Parathyroid adenoma (tissue), 2 donors: ENCODE measurements around the gene TNS4.

Experiments used
- H2AFZ ChIP-seq: fragments of 300-600 bp; sonication (generic); one replicate; pipeline ENCODE4 v1.7.0; 2017; ENCODE audit warnings: antibody characterized with exemption, mild to moderate bottlenecking
- H3K27ac ChIP-seq: fragments of 300-600 bp; sonication (generic); one replicate; pipeline ENCODE4 v1.7.0; 2017
- H3K27me3 ChIP-seq: fragments of 300-600 bp; sonication (generic); one replicate; pipeline ENCODE4 v1.7.0; 2017; ENCODE audit warnings: low read length; ENCODE audit not compliant: control insufficient read depth, insufficient read depth
- H3K36me3 ChIP-seq: fragments of 300-600 bp; sonication (generic); one replicate; pipeline ENCODE4 v1.7.0; 2017; ENCODE audit warnings: low read length; ENCODE audit not compliant: control insufficient read depth, insufficient read depth
- H3K4me1 ChIP-seq: fragments of 300-600 bp; sonication (generic); one replicate; pipeline ENCODE4 v1.7.0; 2017; ENCODE audit warnings: control low read depth
- H3K4me2 ChIP-seq: fragments of 300-600 bp; sonication (generic); one replicate; pipeline ENCODE4 v1.7.0; 2017; ENCODE audit warnings: low read length
- H3K4me3 ChIP-seq: fragments of 300-600 bp; sonication (generic); one replicate; pipeline ENCODE4 v1.7.0; 2017; ENCODE audit warnings: low read depth, low read length
- H3K79me2 ChIP-seq: fragments of 300-600 bp; sonication (generic); one replicate; pipeline ENCODE4 v1.7.0; 2017; ENCODE audit warnings: control low read depth
- H3K9ac ChIP-seq: fragments of 300-600 bp; sonication (generic); one replicate; pipeline ENCODE4 v1.7.0; 2017; ENCODE audit warnings: mild to moderate bottlenecking
- H3K9me3 ChIP-seq: fragments of 300-600 bp; sonication (generic); one replicate; pipeline ENCODE4 v1.7.0; 2017; ENCODE audit warnings: low read length; ENCODE audit not compliant: control insufficient read depth
- TF ChIP-seq, protein P1 (sequence below): fragments of 300-600 bp; sonication (generic); IDR thresholded peaks from one replicate; pipeline ENCODE4 v1.7.0; 2017; ENCODE audit warnings: antibody characterized with exemption, mild to moderate bottlenecking
- donor health status: primary hyperparathyroidism.

The TNS4 gene

DNA sequence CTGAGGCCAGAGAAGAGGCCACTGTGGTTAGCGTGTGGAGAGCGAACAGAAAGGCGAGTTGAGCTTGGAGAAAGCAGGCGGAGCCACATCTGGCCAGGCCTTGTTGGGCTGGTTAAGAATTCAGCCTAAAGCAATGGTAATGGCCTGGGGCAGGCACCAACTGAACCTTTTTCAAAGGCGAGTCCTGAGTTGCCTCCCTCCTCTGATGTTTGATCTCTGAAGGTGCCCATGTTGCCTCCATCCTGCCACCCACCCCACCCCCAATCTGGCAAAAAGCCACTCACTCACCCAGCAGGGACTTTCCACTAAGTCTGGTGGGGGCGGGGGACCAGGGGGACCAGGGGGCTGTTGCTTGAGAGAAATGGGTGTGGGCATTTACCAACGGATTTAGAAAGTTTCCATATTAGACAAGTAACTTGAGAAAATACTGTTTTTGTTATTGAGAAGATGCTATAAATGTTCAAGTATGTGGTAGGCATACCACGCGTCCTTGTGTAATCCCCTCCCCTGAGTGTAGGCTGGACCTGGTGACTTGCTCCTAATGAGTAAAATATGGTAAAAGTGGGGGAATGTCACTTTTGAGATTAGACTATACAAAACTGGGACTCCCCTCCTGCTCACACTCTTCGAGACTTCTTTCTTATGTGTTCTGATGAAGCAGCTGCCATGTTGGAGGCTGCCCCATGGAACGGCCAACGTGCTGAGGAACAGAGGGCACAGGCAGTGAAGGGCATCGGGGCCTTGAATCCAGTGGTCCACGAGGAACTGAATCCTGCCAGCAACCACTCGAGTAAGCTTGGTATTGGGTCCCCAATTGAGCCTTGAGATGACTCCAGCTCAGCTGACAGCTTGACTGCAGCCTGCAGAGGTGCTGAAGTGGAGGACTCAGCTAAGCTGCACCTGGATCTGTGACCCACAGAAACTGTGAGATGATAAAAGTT, 29.9 kb upstream of the TNS4 start:
- Histone ChIP-seq H3K27ac (no peak overlapping the region), H3K79me2 (no peaks in the 10 kb centered on the region), H3K4me3 (no peak overlapping the region), H3K9ac (no peak overlapping the region), H2AFZ (no peak overlapping the region), H3K4me1 (peaks cover 3% of the 10 kb centered on the region), H3K36me3 (no peaks in the 10 kb centered on the region), H3K9me3 (no peaks in the 10 kb centered on the region), H3K27me3 (no peaks in the 10 kb centered on the region), H3K4me2 (no peak overlapping the region)
- TF ChIP-seq, protein P1, sequence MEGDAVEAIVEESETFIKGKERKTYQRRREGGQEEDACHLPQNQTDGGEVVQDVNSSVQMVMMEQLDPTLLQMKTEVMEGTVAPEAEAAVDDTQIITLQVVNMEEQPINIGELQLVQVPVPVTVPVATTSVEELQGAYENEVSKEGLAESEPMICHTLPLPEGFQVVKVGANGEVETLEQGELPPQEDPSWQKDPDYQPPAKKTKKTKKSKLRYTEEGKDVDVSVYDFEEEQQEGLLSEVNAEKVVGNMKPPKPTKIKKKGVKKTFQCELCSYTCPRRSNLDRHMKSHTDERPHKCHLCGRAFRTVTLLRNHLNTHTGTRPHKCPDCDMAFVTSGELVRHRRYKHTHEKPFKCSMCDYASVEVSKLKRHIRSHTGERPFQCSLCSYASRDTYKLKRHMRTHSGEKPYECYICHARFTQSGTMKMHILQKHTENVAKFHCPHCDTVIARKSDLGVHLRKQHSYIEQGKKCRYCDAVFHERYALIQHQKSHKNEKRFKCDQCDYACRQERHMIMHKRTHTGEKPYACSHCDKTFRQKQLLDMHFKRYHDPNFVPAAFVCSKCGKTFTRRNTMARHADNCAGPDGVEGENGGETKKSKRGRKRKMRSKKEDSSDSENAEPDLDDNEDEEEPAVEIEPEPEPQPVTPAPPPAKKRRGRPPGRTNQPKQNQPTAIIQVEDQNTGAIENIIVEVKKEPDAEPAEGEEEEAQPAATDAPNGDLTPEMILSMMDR: no peak

DNA sequence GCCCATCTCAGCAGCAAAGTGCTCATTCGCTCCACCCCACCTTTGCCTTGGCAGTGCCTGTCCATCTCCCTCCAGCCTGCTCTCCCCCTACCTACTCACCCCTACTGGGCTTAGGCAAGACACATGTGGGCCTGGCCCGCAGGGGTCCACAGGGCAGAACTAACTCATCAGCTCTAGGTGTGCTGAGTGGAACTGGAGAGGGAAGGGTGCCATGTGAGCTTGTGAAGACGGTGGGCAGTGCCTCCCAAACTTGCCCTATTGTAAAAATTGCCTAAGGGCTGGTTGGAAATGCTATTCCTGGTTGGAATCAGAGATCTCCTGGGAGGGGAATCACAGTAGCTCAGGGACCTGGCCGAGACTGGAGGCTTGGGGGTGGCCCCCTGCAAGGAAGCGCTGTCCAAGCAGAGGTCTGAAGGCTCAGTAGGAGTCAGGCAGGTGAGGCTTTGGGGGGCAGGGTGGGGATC, 29.1 kb upstream of the TNS4 start:
- Histone ChIP-seq H3K9ac (no peak overlapping the region), H3K27ac (no peak overlapping the region), H3K36me3 (no peaks in the 10 kb centered on the region), H3K4me1 (no peaks in the 10 kb centered on the region), H3K79me2 (no peaks in the 10 kb centered on the region), H3K27me3 (no peaks in the 10 kb centered on the region), H3K9me3 (no peaks in the 10 kb centered on the region), H3K4me3 (no peak overlapping the region), H2AFZ (no peak overlapping the region), H3K4me2 (no peak overlapping the region)
- TF ChIP-seq, protein P1: no peak

DNA sequence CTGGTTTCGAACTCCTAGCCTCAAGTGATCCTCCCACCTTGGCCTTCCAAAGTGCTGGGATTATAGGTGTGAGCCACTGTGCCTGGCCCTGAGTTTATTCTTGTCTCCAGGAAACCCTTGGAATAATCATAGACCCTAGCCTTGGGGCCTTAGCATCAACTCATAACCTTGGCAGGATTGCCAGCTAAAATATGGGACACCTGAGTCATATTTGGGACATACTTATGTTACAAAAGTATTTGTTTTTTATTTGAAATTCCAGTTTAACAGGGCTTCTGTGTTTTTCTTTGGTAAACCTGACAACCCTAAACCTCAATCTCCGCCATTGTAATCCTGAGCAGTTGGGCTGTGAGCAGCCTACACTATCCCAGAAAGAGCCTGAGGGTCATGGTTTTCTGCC, 28.6 kb upstream of the TNS4 start:
- Histone ChIP-seq H3K4me1 (no peaks in the 10 kb centered on the region), H3K79me2 (no peaks in the 10 kb centered on the region), H3K4me2 (no peak overlapping the region), H3K9me3 (no peaks in the 10 kb centered on the region), H3K4me3 (no peak overlapping the region), H2AFZ (no peak overlapping the region), H3K27ac (no peak overlapping the region), H3K36me3 (no peaks in the 10 kb centered on the region), H3K27me3 (no peaks in the 10 kb centered on the region), H3K9ac (no peak overlapping the region)
- TF ChIP-seq, protein P1: no peak

DNA sequence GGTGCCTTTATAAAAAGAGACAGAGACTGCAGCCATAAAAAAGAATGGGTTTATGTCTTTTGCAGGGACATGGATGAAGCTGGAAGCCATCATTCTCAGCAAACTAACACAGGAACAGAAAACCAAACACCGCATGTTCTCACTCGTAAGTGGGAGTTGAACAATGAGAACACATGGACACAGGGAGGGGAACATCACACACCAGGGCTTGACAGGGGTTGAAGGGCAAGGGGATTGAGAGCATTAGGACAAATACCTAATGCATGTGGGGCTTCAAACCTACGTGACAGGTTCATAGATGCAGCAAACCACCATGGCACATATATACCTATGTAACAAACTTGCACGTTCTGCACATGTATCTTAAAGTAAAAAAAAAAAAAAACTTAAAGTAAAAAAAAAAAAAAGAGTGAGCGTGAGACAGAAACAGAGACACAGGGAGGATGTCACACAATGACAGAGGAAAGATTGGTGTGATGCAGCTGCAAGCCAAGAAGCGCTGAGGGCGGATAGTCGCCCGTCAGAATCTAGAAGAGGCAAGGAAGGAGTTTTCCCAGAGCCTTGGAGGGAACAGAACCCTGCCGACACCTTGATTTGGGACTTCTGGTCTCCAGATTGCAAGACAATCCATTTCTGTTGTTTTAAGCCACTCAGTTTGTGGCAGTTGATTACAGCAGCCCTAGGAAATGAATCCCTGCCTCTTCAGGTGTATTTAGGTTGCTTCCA, 27.4 kb upstream of the TNS4 start:
- H3K27ac ChIP-seq: no peak overlapping the region
- H3K36me3 ChIP-seq: no peaks in the 10 kb centered on the region
- H3K4me1 ChIP-seq: no peaks in the 10 kb centered on the region
- H3K4me2 ChIP-seq: no peak overlapping the region
- H3K4me3 ChIP-seq: no peak overlapping the region
- H3K27me3 ChIP-seq: no peaks in the 10 kb centered on the region
- H2AFZ ChIP-seq: no peak overlapping the region
- TF ChIP-seq, protein P1: no peak
- H3K9me3 ChIP-seq: no peaks in the 10 kb centered on the region
- no peak overlapping the region for H3K9ac ChIP-seq
- H3K79me2 ChIP-seq: no peaks in the 10 kb centered on the region
